SH-SY5Y (cell line): ENCODE data around the gene CST4.

Source experiments
- GATA2 ChIP-seq: IDR thresholded peaks from 2 replicates; pipeline ENCODE4 v1.6.1; 2011; ENCODE audit warnings: mild to moderate bottlenecking, low read depth, low read length
- GATA3 ChIP-seq: IDR thresholded peaks from 2 replicates; pipeline ENCODE4 v1.6.1; 2011; ENCODE audit warnings: low read depth, mild to moderate bottlenecking, low read length, moderate library complexity

DNA sequence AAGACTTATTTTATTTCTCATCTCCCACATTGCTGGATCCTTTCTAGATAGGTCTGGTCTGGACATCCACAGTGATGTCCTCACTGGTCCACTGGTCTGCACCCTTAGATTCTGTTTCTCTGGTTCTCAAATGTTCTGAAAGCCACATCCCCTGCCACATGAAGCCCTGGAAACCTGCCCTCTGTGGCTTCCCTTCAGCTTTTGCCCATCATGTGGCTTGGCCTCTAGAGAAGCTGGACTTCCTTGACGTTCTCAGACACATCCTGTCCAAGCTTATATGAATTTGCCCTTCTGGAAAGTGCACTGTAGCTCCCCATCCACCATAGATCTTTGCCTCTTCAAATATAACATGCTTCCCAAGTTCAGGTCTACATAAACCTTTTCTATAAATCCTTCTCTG lies 18.5 kb downstream of the CST4 start:
- TF ChIP-seq GATA2 (no peak), GATA3 (no peak)
